A549 treated with AZD2906 at 1 μM for 4 hours (cell line): ENCODE measurements around the gene GRID2IP. TPM values are rescaled to one million over a fixed set of nuclear protein-coding genes. Genes with fewer than 3 reads are reported as not detected.

ENCODE experiments used
- total RNA-seq: library from RNA; stranded (reverse); fragments of 200-300 nt; extraction: Qiagen RNA extraction; gene quantifications from 5 replicates; pipeline ENCODE4 v1.2.3, GENCODE V29; 2022

Gene GRID2IP
- not detected in 5 replicates for total RNA-seq

DNA sequence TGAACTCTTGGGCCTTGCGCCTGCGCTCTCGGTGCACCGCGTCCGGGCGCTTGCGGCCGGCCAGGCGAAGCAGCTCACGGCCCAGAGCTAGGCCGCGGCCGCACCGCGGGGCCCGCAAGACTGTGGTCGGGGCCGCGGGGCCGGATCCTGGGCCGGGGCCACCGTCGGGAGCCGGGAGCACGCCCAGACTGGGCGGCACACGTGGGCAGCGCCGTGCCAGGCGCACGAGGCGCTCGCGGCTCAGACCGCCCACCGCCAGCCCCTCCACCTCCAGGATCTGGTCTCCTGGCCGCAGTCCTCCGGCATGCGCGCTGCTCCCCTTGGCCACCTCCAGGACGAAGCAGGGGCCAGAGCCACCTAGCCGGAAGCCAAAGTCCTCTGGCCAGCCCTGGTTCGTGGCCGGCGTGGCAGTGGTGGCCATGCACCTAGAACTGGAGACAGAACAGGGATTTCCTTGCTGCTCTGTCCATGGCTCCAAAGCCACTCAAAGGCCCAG, at the start of gene GRID2IP:
Gene GRID2IP, minus strand, starts transcription at position 446 of the 496 bp plus-strand sequence. Its CDS starts 25 bp downstream, at position 421.

DNA sequence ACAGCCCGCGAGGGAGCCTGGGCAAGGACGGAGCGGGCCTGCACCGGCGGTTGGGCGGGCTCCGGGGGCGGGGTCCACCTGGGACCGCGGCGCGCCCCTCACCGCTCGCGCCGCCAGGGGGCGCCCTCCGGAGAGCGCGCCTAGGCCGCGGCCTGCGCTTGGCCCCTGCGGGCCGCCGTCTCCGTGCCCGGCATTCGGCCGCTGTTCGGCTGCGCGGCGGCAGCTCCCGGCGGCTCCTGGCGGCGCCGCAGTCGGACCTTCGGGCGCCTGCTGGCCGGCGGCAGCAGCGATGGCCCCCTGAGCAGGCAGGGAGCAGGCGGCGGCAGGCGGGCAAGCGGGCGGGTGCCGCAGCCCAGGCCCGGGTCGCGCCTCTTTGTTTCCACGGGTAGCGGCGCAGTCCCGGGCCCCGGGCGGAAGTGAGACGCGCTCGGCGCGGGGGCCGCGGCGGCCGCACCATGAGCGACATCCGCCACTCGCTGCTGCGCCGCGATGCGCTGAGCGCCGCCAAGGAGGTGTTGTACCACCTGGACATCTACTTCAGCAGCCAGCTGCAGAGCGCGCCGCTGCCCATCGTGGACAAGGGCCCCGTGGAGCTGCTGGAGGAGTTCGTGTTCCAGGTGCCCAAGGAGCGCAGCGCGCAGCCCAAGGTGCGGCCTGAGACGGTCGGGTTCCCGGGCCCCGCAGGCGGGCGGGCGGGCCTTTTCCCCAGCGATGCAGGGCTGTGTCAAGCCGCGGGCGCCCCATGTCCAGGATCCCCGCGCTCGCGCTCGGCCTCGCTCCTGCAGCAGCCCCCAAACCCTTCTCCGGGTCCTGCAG, 38.8 kb upstream of the GRID2IP start, which contains the start of gene INTS15:
Gene INTS15, plus strand, starts transcription at position 193 of the 816 bp plus-strand sequence. Its CDS starts 263 bp downstream, at position 456.

DNA sequence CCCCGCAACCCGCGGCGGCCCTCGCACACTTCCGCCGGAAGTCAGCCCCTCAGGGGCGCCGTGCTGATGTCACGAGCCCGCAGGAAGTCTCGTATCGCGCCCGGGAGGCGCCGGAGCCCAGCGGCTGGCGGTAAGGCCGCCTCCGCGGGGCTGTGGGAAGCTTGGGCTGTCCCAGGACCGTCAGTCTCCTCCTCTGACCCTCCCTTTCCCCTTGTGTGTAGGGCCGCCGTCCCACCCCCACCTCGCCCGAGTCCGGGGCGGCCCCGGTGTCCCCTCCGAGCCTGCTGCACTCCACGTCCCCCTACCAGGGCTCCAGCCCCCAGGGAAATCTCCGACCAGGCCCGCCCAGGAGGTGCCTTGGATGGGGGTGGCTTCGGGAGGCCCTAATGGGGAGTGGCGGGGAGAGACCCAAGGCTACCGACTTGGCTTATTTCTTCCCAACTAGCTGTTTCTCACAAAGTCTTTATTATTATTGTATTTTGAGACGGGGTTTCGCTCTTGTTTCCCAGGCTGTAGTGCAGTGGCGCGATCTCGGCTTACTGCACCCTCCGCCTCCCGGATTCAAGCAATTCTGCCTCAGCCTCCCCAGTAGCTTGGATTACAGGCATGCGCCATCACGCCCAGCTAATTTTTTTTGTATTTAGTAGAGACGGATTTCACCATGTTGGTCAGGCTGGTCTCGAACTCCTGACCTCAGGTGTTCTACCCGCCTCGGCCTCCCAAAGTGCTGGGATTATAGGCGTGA, 26.3 kb upstream of the GRID2IP start, which contains the start of gene ZDHHC4:
Gene ZDHHC4, plus strand, starts transcription at position 86 of the 745 bp plus-strand sequence. CDS start 3,108 bp downstream, outside the sequence.

DNA sequence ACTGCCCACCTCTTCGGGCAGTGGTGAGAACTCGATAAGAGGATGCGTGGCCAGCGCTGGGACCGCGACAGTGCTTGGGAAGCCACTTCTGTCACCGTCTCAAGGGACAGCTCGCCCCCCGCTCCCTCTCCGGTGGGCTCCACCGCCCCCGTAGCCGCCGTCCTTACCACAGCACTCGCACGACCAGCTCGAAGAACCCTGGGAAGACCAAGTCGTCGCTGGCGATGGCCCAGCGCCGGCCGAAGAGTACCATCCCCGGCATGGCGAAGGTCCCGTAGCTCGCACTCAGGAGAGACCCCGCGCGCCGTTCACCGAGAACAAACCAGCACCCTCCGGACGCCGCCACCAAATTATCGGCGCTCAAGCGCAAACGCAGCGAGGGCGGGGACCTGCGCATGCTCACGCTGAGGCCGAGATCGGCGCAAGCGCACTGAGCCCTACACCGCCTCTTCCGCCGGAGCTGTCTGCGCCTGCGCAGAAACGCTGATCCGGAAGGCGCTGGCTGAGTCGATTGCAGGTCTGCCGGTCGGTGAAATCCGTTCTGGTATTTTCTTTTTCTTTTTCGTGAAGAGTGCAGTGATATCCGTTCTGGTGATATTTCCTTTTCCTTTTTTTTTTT, 103.6 kb downstream of the GRID2IP start, which contains the start of gene DAGLB:
Gene DAGLB, minus strand, starts transcription at position 374 of the 619 bp plus-strand sequence. Its CDS starts 112 bp downstream, at position 262.

Other genes with a start within 250 kb of the GRID2IP start
- gene FAM220A, start 202.5 kb downstream of the GRID2IP start, total RNA-seq = 13.2 to 17.3 TPM (median 15.8 TPM) in 5 replicates
- 259 to 393 TPM (median 388 TPM) in 5 replicates for gene RAC1, start 176.9 kb downstream of the GRID2IP start, total RNA-seq
- 20.7 to 23.3 TPM (median 23.0 TPM) in 5 replicates for gene DAGLB, start 103.5 kb downstream of the GRID2IP start, total RNA-seq
- gene KDELR2, start 67.3 kb downstream of the GRID2IP start, total RNA-seq = 116 to 138 TPM (median 136 TPM) in 5 replicates
- 47.2 to 51.2 TPM (median 49.6 TPM) in 5 replicates for gene ZDHHC4, start 26.0 kb upstream of the GRID2IP start, total RNA-seq
- gene INTS15, start 38.6 kb upstream of the GRID2IP start, total RNA-seq = 22.4 to 26.7 TPM (median 24.8 TPM) in 5 replicates
- 1.9 to 2.8 TPM (median 2.5 TPM) in 5 replicates for gene ZNF853, start 64.1 kb upstream of the GRID2IP start, total RNA-seq
- 8.4 to 14.7 TPM (median 13.3 TPM) in 5 replicates for gene ZNF316, start 85.9 kb upstream of the GRID2IP start, total RNA-seq
- 8.9 to 11.9 TPM (median 10.5 TPM) in 5 replicates for gene ZNF12, start 155.5 kb upstream of the GRID2IP start, total RNA-seq
- gene RSPH10B2, start 202.6 kb upstream of the GRID2IP start, total RNA-seq = 0.06 to 0.08 TPM (median 0.07 TPM) in 3 of 5 replicates, not detected in the others